Breast epithelium (tissue), 4 donors: ENCODE results near the gene PLEKHG4B. TPM values are rescaled to one million over a fixed set of nuclear protein-coding genes. Genes with fewer than 3 reads are reported as not detected.

Experiments
- DNase-seq, 2 donors: peaks; one replicate each; pipeline ENCODE4 v3.0.0-alpha.2; 2019; ENCODE audit warnings: low spot score in 2 of 2
- H3K27ac ChIP-seq, 2 donors: fragments of 200-600 bp; sonication (generic) in 1 of 2; one replicate each; pipeline ENCODE4 v1.5.1; 2016 to 2019; ENCODE audit warnings: mild to moderate bottlenecking in 1 of 2
- H3K27me3 ChIP-seq, 2 donors: fragments of 200-600 bp; sonication (generic) in 1 of 2; one replicate each; pipeline versions ENCODE4 v1.5.1 to v1.6.0; 2017 to 2019; ENCODE audit warnings: control low read depth in 1 of 2, mild to moderate bottlenecking in 1 of 2
- H3K36me3 ChIP-seq: fragments of 200-600 bp; one replicate; pipeline ENCODE4 v1.5.1; 2019
- H3K4me1 ChIP-seq, 2 donors: fragments of 200-600 bp; sonication (generic); one replicate each; pipeline ENCODE4 v1.5.1; 2016 to 2019; ENCODE audit warnings: control low read depth in 1 of 2
- H3K4me3 ChIP-seq, 3 donors: fragments of 200-600 bp; sonication (generic); 1 replicate in 2 of 3; 2 replicates in 1 of 3; pipeline ENCODE4 v1.5.1; 2016 to 2019; ENCODE audit warnings: mild to moderate bottlenecking in 3 of 3, moderate library complexity in 2 of 3
- H3K9me3 ChIP-seq, 2 donors: fragments of 200-600 bp; sonication (generic) in 1 of 2; one replicate each; pipeline ENCODE4 v1.5.1; 2016 to 2019; ENCODE audit warnings: control low read depth in 1 of 2
- CTCF ChIP-seq, 3 donors: fragments of 450-650 bp; IDR thresholded peaks; one replicate each; pipeline ENCODE4 v1.5.1; 2016 to 2017; ENCODE audit warnings: antibody characterized with exemption in 3 of 3, mild to moderate bottlenecking in 3 of 3, moderate library complexity in 3 of 3
- POLR2A ChIP-seq: fragments of 450-650 bp; IDR thresholded peaks from one replicate; pipeline ENCODE4 v1.6.1; 2016; ENCODE audit warnings: antibody characterized with exemption, mild to moderate bottlenecking, moderate library complexity
- POLR2AphosphoS5 ChIP-seq, 3 donors: sonication (generic); formaldehyde crosslinking; IDR thresholded peaks; one replicate each; pipeline ENCODE4 v1.6.1; 2017; ENCODE audit warnings: antibody characterized with exemption in 3 of 3
- intact Hi-C: fragments of 100-400 bp; cut with DNase I; formaldehyde crosslinking; loops from one replicate; pipeline ENCODE4 v1.15.1; 2023; ENCODE audit warnings: low total_unique reads
- total RNA-seq, 3 donors: library from RNA; depleted of rRNA; stranded (reverse); fragments of >200 nt; gene quantifications; one replicate each; pipeline ENCODE4 v1.1.0, GENCODE V29; 2016

The PLEKHG4B gene
- total RNA-seq, 3 donors from 2014 or later: 4.3 to 5.4 TPM; not detected in 1

GRCh38 chr5:138936-139335 is 47.0 kb downstream of the PLEKHG4B start:
- Histone ChIP-seq H3K36me3 (no peaks in the 10 kb centered on the region), H3K27ac (no peak overlapping the region), H3K4me1 (no peaks in the 10 kb centered on the region), H3K4me3 (no peak overlapping the region), H3K9me3 (no peaks in the 10 kb centered on the region), H3K27me3 (no peaks in the 10 kb centered on the region)
- TF ChIP-seq POLR2A: no peak
- no peak for TF ChIP-seq CTCF (IDR thresholded peaks at IDR 0.05)
- TF ChIP-seq POLR2AphosphoS5 (IDR thresholded peaks at IDR 0.05): no peak
- no peak for DNase-seq
- intact Hi-C loops: no loop called here

- Histone ChIP-seq H3K9me3 (no peaks in the 10 kb centered on the region), H3K4me1 (no peaks in the 10 kb centered on the region), H3K36me3 (no peaks in the 10 kb centered on the region), H3K4me3 (no peak overlapping the region), H3K27me3 (no peaks in the 10 kb centered on the region), H3K27ac (no peak overlapping the region)
- no peak for TF ChIP-seq POLR2AphosphoS5 (IDR thresholded peaks at IDR 0.05)
- TF ChIP-seq POLR2A: no peak
- TF ChIP-seq CTCF (IDR thresholded peaks at IDR 0.05): no peak
- intact Hi-C loops: no loop called here
- DNase-seq: no peak
These were observed 47.8 kb downstream of the PLEKHG4B start for GRCh38 chr5:139579-140442.

DNA sequence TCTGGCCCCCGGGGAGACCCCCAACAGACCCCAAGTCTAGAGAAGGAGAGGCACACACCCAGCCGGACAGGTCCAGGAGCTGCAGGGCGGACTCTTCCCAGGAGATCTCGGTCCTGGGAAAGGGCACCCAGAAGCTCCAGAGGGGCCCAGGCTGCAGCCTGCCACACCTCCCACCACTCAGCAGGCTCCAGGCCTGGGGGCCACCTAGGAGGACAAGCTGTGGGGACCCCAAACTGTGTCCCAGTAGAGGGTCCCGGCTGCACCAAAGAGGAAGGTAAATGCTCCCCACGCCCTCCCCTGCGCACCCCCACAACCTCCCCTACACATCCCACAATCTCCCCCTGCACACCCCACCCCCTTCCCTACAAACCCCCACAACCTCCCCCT is 48.5 kb downstream of the PLEKHG4B start:
- intact Hi-C loops: no loop called here
- no peaks in the 10 kb centered on the region for H3K4me1 ChIP-seq
- no peaks in the 10 kb centered on the region for H3K27me3 ChIP-seq
- no peak overlapping the region for H3K27ac ChIP-seq
- no peaks in the 10 kb centered on the region for H3K36me3 ChIP-seq
- no peaks in the 10 kb centered on the region for H3K9me3 ChIP-seq
- TF ChIP-seq POLR2AphosphoS5 (IDR thresholded peaks at IDR 0.05) (no peak), CTCF (IDR thresholded peaks at IDR 0.05) (no peak), POLR2A (no peak)
- DNase-seq: no peak
- H3K4me3 ChIP-seq: no peak overlapping the region

GRCh38 chr5:141211-141610 is 49.2 kb downstream of the PLEKHG4B start:
- H3K27me3 ChIP-seq: no peaks in the 10 kb centered on the region
- TF ChIP-seq POLR2A (no peak), POLR2AphosphoS5 (IDR thresholded peaks at IDR 0.05) (no peak), CTCF (IDR thresholded peaks at IDR 0.05) (no peak)
- intact Hi-C loops: no loop called here
- no peaks in the 10 kb centered on the region for H3K36me3 ChIP-seq
- no peak overlapping the region for H3K4me3 ChIP-seq
- no peak overlapping the region for H3K27ac ChIP-seq
- no peaks in the 10 kb centered on the region for H3K4me1 ChIP-seq
- H3K9me3 ChIP-seq: no peaks in the 10 kb centered on the region
- no peak for DNase-seq

- intact Hi-C loops: no loop called here
These were observed 49.8 kb downstream of the PLEKHG4B start for GRCh38 chr5:141761-142160.

More at GRCh38 chr5:141761-142160, 49.8 kb downstream of the PLEKHG4B start:
- Histone ChIP-seq H3K9me3 (peaks cover 1 to 3% of the 10 kb centered on the region in 2 donors), H3K27ac (no peak overlapping the region), H3K36me3 (no peaks in the 10 kb centered on the region), H3K4me1 (no peaks in the 10 kb centered on the region), H3K27me3 (no peaks in the 10 kb centered on the region), H3K4me3 (no peak overlapping the region)
- TF ChIP-seq POLR2AphosphoS5 (IDR thresholded peaks at IDR 0.05): no peak
- no peak for TF ChIP-seq POLR2A
- no peak for TF ChIP-seq CTCF (IDR thresholded peaks at IDR 0.05)
- no peak for DNase-seq
